ENCODE data around the gene AP1S3.
"Not testable (repeated sequence)": the region's sequence is repeated elsewhere in the genome, so short reads cannot be mapped to it uniquely, and the experiment has no call there.

Gene AP1S3

GRCh38 chr2:223837287-223838061, at the start of gene AP1S3:
Gene AP1S3, minus strand, starts transcription at chr2:223837582. Its CDS starts 132 bp downstream, at chr2:223837450.
- DNase-seq: peak; percentile 65

- DNase-seq: no peak
Measured at GRCh38 chr2:223887127-223887526, 49.7 kb upstream of the AP1S3 start.

GRCh38 chr2:223886726-223887125, 49.3 kb upstream of the AP1S3 start:
- no peak for DNase-seq

GRCh38 chr2:223884399-223884798, 47.0 kb upstream of the AP1S3 start:
- DNase-seq: no peak

GRCh38 chr2:223882715-223883114, 45.3 kb upstream of the AP1S3 start:
- no peak for DNase-seq

- no peak for DNase-seq
Measured at GRCh38 chr2:223880796-223881195, 43.4 kb upstream of the AP1S3 start.

- DNase-seq: no peak
Measured at GRCh38 chr2:223877721-223878410, 40.5 kb upstream of the AP1S3 start.

- DNase-seq: no peak
Measured at GRCh38 chr2:223873672-223874071, 36.3 kb upstream of the AP1S3 start.

GRCh38 chr2:223872772-223873171, 35.4 kb upstream of the AP1S3 start:
- DNase-seq: not testable (repeated sequence)

- DNase-seq: not testable (repeated sequence)
Measured at GRCh38 chr2:223871661-223872060, 34.3 kb upstream of the AP1S3 start.

- no peak for DNase-seq
Measured at GRCh38 chr2:223870840-223871611, 33.6 kb upstream of the AP1S3 start.

- DNase-seq: no peak
Measured at GRCh38 chr2:223868005-223868404, 30.6 kb upstream of the AP1S3 start.

- no peak for DNase-seq
Measured at GRCh38 chr2:223865907-223866508, 28.6 kb upstream of the AP1S3 start.

- peak; percentile 1 for DNase-seq
Measured at GRCh38 chr2:223865124-223865523, 27.7 kb upstream of the AP1S3 start.

GRCh38 chr2:223863491-223863890, 26.1 kb upstream of the AP1S3 start:
- no peak for DNase-seq

GRCh38 chr2:223860809-223861738, 23.7 kb upstream of the AP1S3 start:
- no peak for DNase-seq

- DNase-seq: no peak
Measured at GRCh38 chr2:223859070-223859469, 21.7 kb upstream of the AP1S3 start.

GRCh38 chr2:223856584-223856983, 19.2 kb upstream of the AP1S3 start:
- no peak for DNase-seq

GRCh38 chr2:223856021-223856420, 18.6 kb upstream of the AP1S3 start:
- DNase-seq: no peak

- no peak for DNase-seq
Measured at GRCh38 chr2:223855426-223855825, 18.0 kb upstream of the AP1S3 start.

- no peak for DNase-seq
Measured at GRCh38 chr2:223854741-223855140, 17.4 kb upstream of the AP1S3 start.

GRCh38 chr2:223853425-223853837, 16.0 kb upstream of the AP1S3 start:
- DNase-seq: no peak

Measured in activated T-cell treated with anti-CD3 and anti-CD28 coated beads for 4 hours (primary cell).